Hepatocyte (in vitro differentiated cells): ENCODE results near the gene TCP11L2. TPM values are rescaled to one million over a fixed set of nuclear protein-coding genes. Genes with fewer than 3 reads are reported as not detected.

Experiments used
- DNase-seq: peaks from one replicate; pipeline ENCODE4 v3.0.0-alpha.2; 2016; ENCODE audit warnings: low spot score
- H2AFZ ChIP-seq: fragments of 200-600 bp; sonication (generic); 2 replicates; pipeline ENCODE4 v1.6.0; 2016; ENCODE audit warnings: antibody characterized with exemption, mild to moderate bottlenecking
- H3K27ac ChIP-seq: fragments of 200-600 bp; sonication (generic); 2 replicates; pipeline ENCODE4 v1.5.1; 2016; ENCODE audit warnings: mild to moderate bottlenecking
- H3K27me3 ChIP-seq: fragments of 200-600 bp; sonication (generic); 2 replicates; pipeline ENCODE4 v1.6.1; 2016
- H3K36me3 ChIP-seq: fragments of 200-600 bp; sonication (generic); replicated peaks from 2 replicates; pipeline ENCODE4 v1.5.1; 2016; ENCODE audit warnings: low read depth; ENCODE audit not compliant: insufficient read depth
- H3K4me1 ChIP-seq: fragments of 200-600 bp; sonication (generic); 2 replicates; pipeline ENCODE4 v1.5.1; 2016; ENCODE audit warnings: mild to moderate bottlenecking, moderate library complexity; ENCODE audit not compliant: insufficient read depth
- H3K4me2 ChIP-seq: fragments of 200-600 bp; sonication (generic); 2 replicates; pipeline ENCODE4 v1.6.0; 2016
- H3K4me3 ChIP-seq: fragments of 200-600 bp; sonication (generic); 2 replicates; pipeline ENCODE4 v1.5.1; 2016; ENCODE audit warnings: mild to moderate bottlenecking
- H3K79me2 ChIP-seq: fragments of 200-600 bp; sonication (generic); 2 replicates; pipeline ENCODE4 v1.6.0; 2017; ENCODE audit warnings: mild to moderate bottlenecking
- H3K9me2 ChIP-seq: fragments of 200-600 bp; sonication (generic); replicated peaks from 2 replicates; pipeline ENCODE4 v1.6.0; 2017; ENCODE audit warnings: mild to moderate bottlenecking; ENCODE audit not compliant: insufficient read depth
- H3K9me3 ChIP-seq: fragments of 200-600 bp; sonication (generic); 2 replicates; pipeline ENCODE4 v1.5.1; 2016; ENCODE audit warnings: low read depth, mild to moderate bottlenecking
- H4K20me1 ChIP-seq: fragments of 200-600 bp; sonication (generic); 2 replicates; pipeline ENCODE4 v1.6.0; 2016; ENCODE audit warnings: mild to moderate bottlenecking; ENCODE audit not compliant: insufficient read depth, poor library complexity, severe bottlenecking
- CTCF ChIP-seq: fragments of 200-600 bp; sonication (generic); IDR thresholded peaks from 2 replicates; pipeline ENCODE4 v1.5.1; 2016; ENCODE audit warnings: antibody characterized with exemption, mild to moderate bottlenecking; ENCODE audit not compliant: poor library complexity
- EZH2 ChIP-seq: fragments of 200-600 bp; sonication (generic); IDR thresholded peaks from 2 replicates; pipeline ENCODE4 v1.6.1; 2016; ENCODE audit warnings: antibody characterized with exemption, mild to moderate bottlenecking, borderline replicate concordance
- EZH2phosphoT487 ChIP-seq: fragments of 200-600 bp; sonication (generic); IDR thresholded peaks from one replicate; pipeline ENCODE4 v1.6.1; 2018; ENCODE audit warnings: antibody characterized with exemption, mild to moderate bottlenecking, low read depth, moderate library complexity; ENCODE audit not compliant: unreplicated experiment, severe bottlenecking
- WGBS: methylation state at CpG from one replicate; pipeline ENCODE4 v1.1.6; 2016; ENCODE audit warnings: low lambda C conversion rate; ENCODE audit errors: missing lambda C conversion rate; 5-methylcytosine and 5-hydroxymethylcytosine counted together
- polyA plus RNA-seq: library from polyadenylated mRNA; unstranded; fragments of >200 nt; fragmentation: Nextera tagmentation; extraction: Ambion mirVana; gene quantifications from 2 replicates; pipeline ENCODE4 v1.2.1, GENCODE V29; 2016
- total RNA-seq: library from RNA; depleted of rRNA; stranded (reverse); fragments of >200 nt; gene quantifications from 2 replicates; pipeline ENCODE4 v1.2.3, GENCODE V29; 2014

Gene TCP11L2
- total and polyA plus RNA-seq, 2 experiments from 2014 or later = 9.6 to 38.4 TPM

- no peak overlapping the region for H2AFZ ChIP-seq
- no peaks in the 10 kb centered on the region for H3K27me3 ChIP-seq
- no peak for TF ChIP-seq EZH2phosphoT487
- TF ChIP-seq EZH2 = no peak
- TF ChIP-seq CTCF = no peak
- H3K36me3 ChIP-seq = no peaks in the 10 kb centered on the region
- no peaks in the 10 kb centered on the region for H3K4me1 ChIP-seq
- H3K9me3 ChIP-seq = no peaks in the 10 kb centered on the region
- no peaks in the 10 kb centered on the region for H3K9me2 ChIP-seq
- no peak overlapping the region for H3K4me3 ChIP-seq
- peak overlapping the region; percentile 20 for H3K27ac ChIP-seq
- H3K79me2 ChIP-seq = no peaks in the 10 kb centered on the region
- no peak for DNase-seq
- no peak overlapping the region for H3K4me2 ChIP-seq
- no peaks in the 10 kb centered on the region for H4K20me1 ChIP-seq
- WGBS = 64% methylated on average over 12 of the region's 12 CpGs
These were observed 26.9 kb downstream of the TCP11L2 start for GRCh38 chr12:106329231-106329982.

GRCh38 chr12:106331599-106331998 is 29.1 kb downstream of the TCP11L2 start:
- Histone ChIP-seq H3K4me1 (no peaks in the 10 kb centered on the region), H3K4me2 (no peak overlapping the region), H3K36me3 (no peaks in the 10 kb centered on the region), H3K27ac (no peak overlapping the region), H3K9me2 (no peaks in the 10 kb centered on the region), H3K27me3 (no peaks in the 10 kb centered on the region), H3K4me3 (no peak overlapping the region), H4K20me1 (no peaks in the 10 kb centered on the region), H3K9me3 (no peaks in the 10 kb centered on the region), H3K79me2 (no peaks in the 10 kb centered on the region), H2AFZ (no peak overlapping the region)
- WGBS = 71% methylated on average over 2 of the region's 2 CpGs
- DNase-seq = no peak
- no peak for TF ChIP-seq EZH2
- no peak for TF ChIP-seq EZH2phosphoT487

- no peaks in the 10 kb centered on the region for H4K20me1 ChIP-seq
- DNase-seq = no peak
- no peaks in the 10 kb centered on the region for H3K9me2 ChIP-seq
- H3K36me3 ChIP-seq = no peaks in the 10 kb centered on the region
- no peaks in the 10 kb centered on the region for H3K9me3 ChIP-seq
- no peak overlapping the region for H3K27ac ChIP-seq
- H3K4me2 ChIP-seq = no peak overlapping the region
- H2AFZ ChIP-seq = no peak overlapping the region
- no peaks in the 10 kb centered on the region for H3K79me2 ChIP-seq
- H3K4me1 ChIP-seq = no peaks in the 10 kb centered on the region
- TF ChIP-seq EZH2phosphoT487 = no peak
- no peak for TF ChIP-seq EZH2
- TF ChIP-seq CTCF = no peak
- no peaks in the 10 kb centered on the region for H3K27me3 ChIP-seq
- H3K4me3 ChIP-seq = no peak overlapping the region
These were observed 30.0 kb downstream of the TCP11L2 start for GRCh38 chr12:106332536-106332935.

- no peak for DNase-seq
- H3K9me3 ChIP-seq = no peaks in the 10 kb centered on the region
- no peaks in the 10 kb centered on the region for H3K27me3 ChIP-seq
- no peaks in the 10 kb centered on the region for H3K4me1 ChIP-seq
- no peaks in the 10 kb centered on the region for H3K79me2 ChIP-seq
- H3K4me3 ChIP-seq = no peak overlapping the region
- no peak overlapping the region for H3K27ac ChIP-seq
- no peak for TF ChIP-seq CTCF
- TF ChIP-seq EZH2 = no peak
- no peak for TF ChIP-seq EZH2phosphoT487
- 79% methylated on average over 2 of the region's 2 CpGs for WGBS
- no peaks in the 10 kb centered on the region for H3K9me2 ChIP-seq
- H4K20me1 ChIP-seq = no peaks in the 10 kb centered on the region
- no peak overlapping the region for H2AFZ ChIP-seq
- no peaks in the 10 kb centered on the region for H3K36me3 ChIP-seq
- H3K4me2 ChIP-seq = no peak overlapping the region
These were observed 30.5 kb downstream of the TCP11L2 start for GRCh38 chr12:106333010-106333409.
